Transverse colon (tissue), 4 donors: ENCODE data around the gene CIC.

ENCODE experiments used
- EP300 ChIP-seq: sonication (generic); formaldehyde crosslinking; IDR thresholded peaks from one replicate; pipeline ENCODE4 v1.6.1; 2017; ENCODE audit warnings: antibody characterized with exemption, low read depth
- POLR2A ChIP-seq: fragments of 450-650 bp; IDR thresholded peaks from one replicate; pipeline ENCODE4 v1.6.1; 2016; ENCODE audit warnings: antibody characterized with exemption, mild to moderate bottlenecking, moderate library complexity
- POLR2AphosphoS5 ChIP-seq, 3 donors: sonication (generic); formaldehyde crosslinking; IDR thresholded peaks; one replicate each; pipeline ENCODE4 v1.6.1; 2016; ENCODE audit warnings: antibody characterized with exemption in 3 of 3
- TF ChIP-seq, protein P1 (sequence below), 5 experiments: fragments of 200-600 bp in 3 of 5; fragments of 450-650 bp in 2 of 5; sonication (generic) in 3 of 5; IDR thresholded peaks; 1 replicate in 2 of 5; 2 replicates in 3 of 5; pipeline ENCODE4 v1.5.1; 2016 to 2017; ENCODE audit warnings: antibody characterized with exemption in 5 of 5, inconsistent platforms in 3 of 5, mild to moderate bottlenecking in 2 of 5, moderate library complexity in 1 of 5

DNA sequence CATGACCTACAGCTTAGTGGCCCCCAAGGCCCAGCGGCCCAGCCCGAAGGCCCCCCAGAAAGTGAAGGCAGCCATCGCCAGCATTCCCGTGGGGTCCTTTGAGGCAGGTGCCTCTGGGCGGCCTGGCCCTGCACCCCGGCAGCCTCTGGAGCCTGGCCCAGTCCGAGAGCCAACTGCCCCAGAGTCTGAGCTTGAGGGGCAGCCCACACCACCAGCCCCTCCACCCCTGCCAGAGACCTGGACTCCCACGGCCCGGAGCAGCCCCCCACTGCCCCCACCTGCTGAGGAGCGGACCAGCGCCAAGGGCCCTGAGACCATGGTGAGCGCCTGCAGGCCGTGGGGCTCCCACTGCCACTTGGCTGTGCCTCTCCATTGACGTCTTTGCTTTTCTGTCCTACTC is 23.9 kb downstream of the CIC start:
- TF ChIP-seq, protein P1, sequence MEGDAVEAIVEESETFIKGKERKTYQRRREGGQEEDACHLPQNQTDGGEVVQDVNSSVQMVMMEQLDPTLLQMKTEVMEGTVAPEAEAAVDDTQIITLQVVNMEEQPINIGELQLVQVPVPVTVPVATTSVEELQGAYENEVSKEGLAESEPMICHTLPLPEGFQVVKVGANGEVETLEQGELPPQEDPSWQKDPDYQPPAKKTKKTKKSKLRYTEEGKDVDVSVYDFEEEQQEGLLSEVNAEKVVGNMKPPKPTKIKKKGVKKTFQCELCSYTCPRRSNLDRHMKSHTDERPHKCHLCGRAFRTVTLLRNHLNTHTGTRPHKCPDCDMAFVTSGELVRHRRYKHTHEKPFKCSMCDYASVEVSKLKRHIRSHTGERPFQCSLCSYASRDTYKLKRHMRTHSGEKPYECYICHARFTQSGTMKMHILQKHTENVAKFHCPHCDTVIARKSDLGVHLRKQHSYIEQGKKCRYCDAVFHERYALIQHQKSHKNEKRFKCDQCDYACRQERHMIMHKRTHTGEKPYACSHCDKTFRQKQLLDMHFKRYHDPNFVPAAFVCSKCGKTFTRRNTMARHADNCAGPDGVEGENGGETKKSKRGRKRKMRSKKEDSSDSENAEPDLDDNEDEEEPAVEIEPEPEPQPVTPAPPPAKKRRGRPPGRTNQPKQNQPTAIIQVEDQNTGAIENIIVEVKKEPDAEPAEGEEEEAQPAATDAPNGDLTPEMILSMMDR (IDR thresholded peaks at IDR 0.05), result no peak
- TF ChIP-seq POLR2AphosphoS5 (IDR thresholded peaks at IDR 0.05), result no peak
- TF ChIP-seq POLR2A, result no peak
- no peak for TF ChIP-seq EP300
